HCT116 (cell line): ENCODE measurements around the gene APOC1. TPM values are rescaled to one million over a fixed set of nuclear protein-coding genes. Genes with fewer than 3 reads are reported as not detected.
A peak's percentile ranks its signal among the peaks of the same experiment; 100 is the strongest.

Experiments used
- ATAC-seq: fragments of 200-7000 bp; cut with Tn5 transposase; 2 replicates; pipeline ENCODE4 v1.9.1; 2020; ENCODE audit warnings: mild to moderate bottlenecking, moderate library complexity
- BruUV-seq: library from RNA; stranded (reverse); fragments of 400-500 nt; replicated peaks from 2 replicates; lab custom pipeline; 2021; lab: Mats Ljungman, UMichigan
- CTCF ChIA-PET: fragments of 300-600 bp; sonication (Branson Sonifier 250); formaldehyde crosslinking; loops from one replicate; lab custom pipeline; 2021; ENCODE audit warnings: antibody characterized with exemption; lab: Charles Lee
- POLR2A ChIA-PET: fragments of 300-600, 350-600 bp; sonication (Branson Sonifier 250); formaldehyde crosslinking; loops from one replicate; lab custom pipeline; 2021; ENCODE audit warnings: antibody characterized with exemption; lab: Charles Lee
- RAD21 ChIA-PET, 2 experiments: fragments of 300-600 bp; sonication (Branson Sonifier 250); formaldehyde crosslinking; loops; one replicate each; lab custom pipeline; 2023; ENCODE audit warnings: low total read pairs in 2 of 2; ENCODE audit not compliant: uncharacterized antibody in 2 of 2, unreplicated experiment in 2 of 2, low non-redundant PET in 1 of 2; lab: Charles Lee
- DNase-seq: peaks from one replicate; pipeline ENCODE4 v3.0.0-alpha.2; 2010; ENCODE audit warnings: low read depth, low spot score
- H2AFZ ChIP-seq: fragments of 200-600 bp; shearing (Covaris generic), sonication (generic); 2 replicates; pipeline ENCODE4 v1.6.1; 2017; ENCODE audit warnings: low read depth, mixed run types, mixed read lengths, antibody characterized with exemption, low read length; ENCODE audit not compliant: poor library complexity, severe bottlenecking
- H3K27ac ChIP-seq: 2 replicates; pipeline ENCODE4 v1.5.1; 2012; ENCODE audit warnings: low read depth, low read length
- H3K27me3 ChIP-seq: fragments of 200-600 bp; sonication (generic); 2 replicates; pipeline ENCODE4 v1.6.1; 2016; ENCODE audit warnings: mixed run types, low read length, mixed read lengths; ENCODE audit not compliant: insufficient read depth
- H3K36me3 ChIP-seq, 2 experiments: fragments of 200-500 bp in 1 of 2; fragments of 200-600 bp in 1 of 2; sonication (Bioruptor generic) in 1 of 2; sonication (generic) in 1 of 2; 2 replicates each; pipeline versions ENCODE4 v1.5.1 to v1.6.1; 2014 to 2016; ENCODE audit warnings: low read length in 2 of 2, inconsistent platforms in 1 of 2, mixed read lengths in 1 of 2, mixed run types in 1 of 2; ENCODE audit not compliant: insufficient read depth in 2 of 2, control insufficient read depth in 1 of 2
- H3K4me1 ChIP-seq, 2 experiments: fragments of 200-600 bp in 1 of 2; sonication (generic) in 1 of 2; 2 replicates each; pipeline versions ENCODE4 v1.5.1 to v1.6.1; 2012 to 2017; ENCODE audit warnings: low read length in 2 of 2, inconsistent platforms in 1 of 2, mild to moderate bottlenecking in 1 of 2, mixed read lengths in 1 of 2, mixed run types in 1 of 2, moderate library complexity in 1 of 2; ENCODE audit not compliant: insufficient read depth in 2 of 2, control insufficient read depth in 1 of 2
- H3K4me2 ChIP-seq: fragments of 200-600 bp; sonication (generic); 2 replicates; pipeline ENCODE4 v1.6.1; 2017; ENCODE audit warnings: mixed run types, low read length, mixed read lengths
- H3K4me3 ChIP-seq, 2 experiments: fragments of 200-600 bp in 1 of 2; sonication (generic) in 1 of 2; replicated peaks in 1 of 2; 2 replicates each; pipeline ENCODE4 v1.5.1; 2011 to 2016; ENCODE audit warnings: low read length in 2 of 2, control low read depth in 1 of 2, low read depth in 1 of 2, mild to moderate bottlenecking in 1 of 2, mixed read lengths in 1 of 2, mixed run types in 1 of 2
- H3K79me2 ChIP-seq: fragments of 200-600 bp; sonication (generic); 2 replicates; pipeline ENCODE4 v1.6.1; 2017; ENCODE audit warnings: mild to moderate bottlenecking, mixed run types, low read length, moderate library complexity, mixed read lengths; ENCODE audit not compliant: insufficient read depth
- H3K9ac ChIP-seq: fragments of 200-600 bp; sonication (generic); 2 replicates; pipeline ENCODE4 v1.6.1; 2016; ENCODE audit warnings: low read length, mixed read lengths
- H3K9me2 ChIP-seq: fragments of 200-600 bp; sonication (generic), shearing (Covaris generic); 2 replicates; pipeline ENCODE4 v1.6.1; 2017; ENCODE audit warnings: mixed run types, mild to moderate bottlenecking, moderate library complexity; ENCODE audit not compliant: insufficient read depth
- H3K9me3 ChIP-seq, 2 experiments: fragments of 200-500 bp in 1 of 2; fragments of 200-600 bp in 1 of 2; sonication (Bioruptor generic) in 1 of 2; sonication (generic) in 1 of 2; 2 replicates each; pipeline ENCODE4 v1.6.1; 2014 to 2017; ENCODE audit warnings: low read length in 2 of 2, mixed read lengths in 2 of 2, inconsistent platforms in 1 of 2, low read depth in 1 of 2, mild to moderate bottlenecking in 1 of 2, mixed run types in 1 of 2, moderate library complexity in 1 of 2; ENCODE audit not compliant: control insufficient read depth in 1 of 2, insufficient read depth in 1 of 2
- H4K20me1 ChIP-seq: fragments of 200-600 bp; sonication (generic), shearing (Covaris generic); 2 replicates; pipeline ENCODE4 v1.6.1; 2017; ENCODE audit warnings: mixed run types, mild to moderate bottlenecking, moderate library complexity; ENCODE audit not compliant: insufficient read depth
- CEBPB ChIP-seq: IDR thresholded peaks from 2 replicates; pipeline ENCODE4 v1.6.1; 2012; ENCODE audit warnings: low read depth
- EZH2 ChIP-seq: fragments of 200-600 bp; sonication (generic); IDR thresholded peaks from 2 replicates; pipeline ENCODE4 v1.6.1; 2017; ENCODE audit warnings: antibody characterized with exemption, mixed run types
- FOSL1 ChIP-seq: IDR thresholded peaks from 2 replicates; pipeline ENCODE4 v1.6.1; 2012; ENCODE audit warnings: low read depth
- JUND ChIP-seq: IDR thresholded peaks from 2 replicates; pipeline ENCODE4 v1.6.1; 2012
- POLR2A ChIP-seq: IDR thresholded peaks from 2 replicates; pipeline ENCODE4 v1.7.0; 2011; ENCODE audit warnings: borderline replicate concordance; ENCODE audit not compliant: insufficient read depth, insufficient read length; ENCODE audit errors: extremely low read depth
- RAD21 ChIP-seq: IDR thresholded peaks from 2 replicates; pipeline ENCODE4 v1.6.1; 2012; ENCODE audit warnings: low read depth, mild to moderate bottlenecking
- SP1 ChIP-seq: IDR thresholded peaks from 2 replicates; pipeline ENCODE4 v1.6.1; 2012; ENCODE audit warnings: low read depth
- TCF7L2 ChIP-seq: IDR thresholded peaks from 2 replicates; pipeline ENCODE4 v1.7.0; 2011; ENCODE audit warnings: borderline replicate concordance, inconsistent platforms; ENCODE audit not compliant: insufficient read depth, insufficient read length; ENCODE audit errors: extremely low read depth
- ZFX ChIP-seq: fragments of 450-650 bp; IDR thresholded peaks from 2 replicates; pipeline ENCODE4 v1.6.1; 2017
- intact Hi-C: fragments of 100-400 bp; cut with micrococcal nuclease; formaldehyde crosslinking; loops from 2 replicates; pipeline ENCODE4 v1.10.0; 2022
- total RNA-seq: library from RNA; stranded (reverse); gene quantifications from one replicate; pipeline ENCODE4 v1.2.1, GENCODE V29; 2021; ENCODE audit not compliant: unreplicated experiment
- TF ChIP-seq, protein P1 (sequence below): IDR thresholded peaks from 2 replicates; pipeline ENCODE4 v1.6.1; 2012; ENCODE audit warnings: low read depth
- TF ChIP-seq, protein P2 (sequence below): IDR thresholded peaks from 2 replicates; pipeline ENCODE4 v1.6.1; 2012
- TF ChIP-seq, protein P3 (sequence below): IDR thresholded peaks from 2 replicates; pipeline ENCODE4 v1.6.1; 2011; ENCODE audit warnings: mild to moderate bottlenecking, low read length, moderate library complexity; ENCODE audit not compliant: insufficient replicate concordance; ENCODE audit errors: extremely low read depth
- TF ChIP-seq, protein P4 (sequence below), 3 experiments: fragments of 200-600 bp in 1 of 3; sonication (generic) in 1 of 3; IDR thresholded peaks in 2 of 3; conservative IDR thresholded peaks in 1 of 3; 2 replicates each; pipeline ENCODE4 v1.5.1; 2012 to 2017; ENCODE audit warnings: low read depth in 2 of 3, low read length in 2 of 3, antibody characterized with exemption in 1 of 3, borderline replicate concordance in 1 of 3, control low read depth in 1 of 3, mild to moderate bottlenecking in 1 of 3, mixed read lengths in 1 of 3, mixed run types in 1 of 3, moderate library complexity in 1 of 3; ENCODE audit not compliant: insufficient read depth in 1 of 3

APOC1 gene
- total RNA-seq, 1 experiment from 2014 or later: 5.1 TPM

DNA sequence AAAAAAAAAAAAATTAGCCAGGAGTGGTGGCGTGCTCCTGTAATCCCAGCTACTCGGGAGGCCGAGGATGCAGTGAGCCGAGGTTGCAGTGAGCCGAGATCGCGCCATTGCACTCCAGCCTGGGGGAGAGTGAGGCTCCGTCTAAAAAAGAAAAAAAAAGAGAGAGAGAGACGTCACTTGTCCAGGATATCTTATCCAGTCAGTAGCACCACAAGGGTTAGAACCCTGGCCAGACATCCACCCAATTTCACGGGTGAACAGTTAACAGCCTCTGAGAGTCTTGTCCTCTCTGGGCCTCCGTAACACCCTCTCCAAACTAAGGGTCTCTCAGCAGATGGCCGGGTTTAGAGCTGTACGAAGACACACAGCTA is 39.9 kb downstream of the APOC1 start:
- Histone ChIP-seq H3K36me3 (no peaks in the 10 kb centered on the region), H2AFZ (peak overlapping the region; percentile 24), H3K9me3 (no peaks in the 10 kb centered on the region), H3K4me2 (peak overlapping the region; percentile 83), H3K4me1 (peaks cover 11 to 34% of the 10 kb centered on the region in 2 experiments; a peak in 3 of 4 replicates), H3K79me2 (peaks cover 40% of the 10 kb centered on the region), H3K27ac (peak overlapping the region; percentile 98), H4K20me1 (no peaks in the 10 kb centered on the region)
- intact Hi-C loops: loop anchor here (2.0 to 10.0 kb wide), 3 partner anchors 39 to 369 kb away; partner anchors contain the start of genes APOC1 and NECTIN2
- no TSS peak for BruUV-seq
- CTCF ChIA-PET: interaction anchor here (1.3 to 1.4 kb wide), 2 partner anchors 137 to 231 kb away, joined by 3 read pairs; no protein-coding TSS in a partner anchor
- TF ChIP-seq RAD21 (no peak), ZFX (no peak), POLR2A (no peak), JUND (no peak), EZH2 (no peak), TCF7L2 (no peak), CEBPB (no peak), SP1 (no peak), FOSL1 (no peak)
- TF ChIP-seq, protein P1, sequence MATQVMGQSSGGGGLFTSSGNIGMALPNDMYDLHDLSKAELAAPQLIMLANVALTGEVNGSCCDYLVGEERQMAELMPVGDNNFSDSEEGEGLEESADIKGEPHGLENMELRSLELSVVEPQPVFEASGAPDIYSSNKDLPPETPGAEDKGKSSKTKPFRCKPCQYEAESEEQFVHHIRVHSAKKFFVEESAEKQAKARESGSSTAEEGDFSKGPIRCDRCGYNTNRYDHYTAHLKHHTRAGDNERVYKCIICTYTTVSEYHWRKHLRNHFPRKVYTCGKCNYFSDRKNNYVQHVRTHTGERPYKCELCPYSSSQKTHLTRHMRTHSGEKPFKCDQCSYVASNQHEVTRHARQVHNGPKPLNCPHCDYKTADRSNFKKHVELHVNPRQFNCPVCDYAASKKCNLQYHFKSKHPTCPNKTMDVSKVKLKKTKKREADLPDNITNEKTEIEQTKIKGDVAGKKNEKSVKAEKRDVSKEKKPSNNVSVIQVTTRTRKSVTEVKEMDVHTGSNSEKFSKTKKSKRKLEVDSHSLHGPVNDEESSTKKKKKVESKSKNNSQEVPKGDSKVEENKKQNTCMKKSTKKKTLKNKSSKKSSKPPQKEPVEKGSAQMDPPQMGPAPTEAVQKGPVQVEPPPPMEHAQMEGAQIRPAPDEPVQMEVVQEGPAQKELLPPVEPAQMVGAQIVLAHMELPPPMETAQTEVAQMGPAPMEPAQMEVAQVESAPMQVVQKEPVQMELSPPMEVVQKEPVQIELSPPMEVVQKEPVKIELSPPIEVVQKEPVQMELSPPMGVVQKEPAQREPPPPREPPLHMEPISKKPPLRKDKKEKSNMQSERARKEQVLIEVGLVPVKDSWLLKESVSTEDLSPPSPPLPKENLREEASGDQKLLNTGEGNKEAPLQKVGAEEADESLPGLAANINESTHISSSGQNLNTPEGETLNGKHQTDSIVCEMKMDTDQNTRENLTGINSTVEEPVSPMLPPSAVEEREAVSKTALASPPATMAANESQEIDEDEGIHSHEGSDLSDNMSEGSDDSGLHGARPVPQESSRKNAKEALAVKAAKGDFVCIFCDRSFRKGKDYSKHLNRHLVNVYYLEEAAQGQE: no peak
- TF ChIP-seq, protein P2, sequence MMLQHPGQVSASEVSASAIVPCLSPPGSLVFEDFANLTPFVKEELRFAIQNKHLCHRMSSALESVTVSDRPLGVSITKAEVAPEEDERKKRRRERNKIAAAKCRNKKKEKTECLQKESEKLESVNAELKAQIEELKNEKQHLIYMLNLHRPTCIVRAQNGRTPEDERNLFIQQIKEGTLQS: no peak
- TF ChIP-seq, protein P3, sequence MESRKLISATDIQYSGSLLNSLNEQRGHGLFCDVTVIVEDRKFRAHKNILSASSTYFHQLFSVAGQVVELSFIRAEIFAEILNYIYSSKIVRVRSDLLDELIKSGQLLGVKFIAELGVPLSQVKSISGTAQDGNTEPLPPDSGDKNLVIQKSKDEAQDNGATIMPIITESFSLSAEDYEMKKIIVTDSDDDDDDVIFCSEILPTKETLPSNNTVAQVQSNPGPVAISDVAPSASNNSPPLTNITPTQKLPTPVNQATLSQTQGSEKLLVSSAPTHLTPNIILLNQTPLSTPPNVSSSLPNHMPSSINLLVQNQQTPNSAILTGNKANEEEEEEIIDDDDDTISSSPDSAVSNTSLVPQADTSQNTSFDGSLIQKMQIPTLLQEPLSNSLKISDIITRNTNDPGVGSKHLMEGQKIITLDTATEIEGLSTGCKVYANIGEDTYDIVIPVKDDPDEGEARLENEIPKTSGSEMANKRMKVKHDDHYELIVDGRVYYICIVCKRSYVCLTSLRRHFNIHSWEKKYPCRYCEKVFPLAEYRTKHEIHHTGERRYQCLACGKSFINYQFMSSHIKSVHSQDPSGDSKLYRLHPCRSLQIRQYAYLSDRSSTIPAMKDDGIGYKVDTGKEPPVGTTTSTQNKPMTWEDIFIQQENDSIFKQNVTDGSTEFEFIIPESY: no peak
- TF ChIP-seq, protein P4, sequence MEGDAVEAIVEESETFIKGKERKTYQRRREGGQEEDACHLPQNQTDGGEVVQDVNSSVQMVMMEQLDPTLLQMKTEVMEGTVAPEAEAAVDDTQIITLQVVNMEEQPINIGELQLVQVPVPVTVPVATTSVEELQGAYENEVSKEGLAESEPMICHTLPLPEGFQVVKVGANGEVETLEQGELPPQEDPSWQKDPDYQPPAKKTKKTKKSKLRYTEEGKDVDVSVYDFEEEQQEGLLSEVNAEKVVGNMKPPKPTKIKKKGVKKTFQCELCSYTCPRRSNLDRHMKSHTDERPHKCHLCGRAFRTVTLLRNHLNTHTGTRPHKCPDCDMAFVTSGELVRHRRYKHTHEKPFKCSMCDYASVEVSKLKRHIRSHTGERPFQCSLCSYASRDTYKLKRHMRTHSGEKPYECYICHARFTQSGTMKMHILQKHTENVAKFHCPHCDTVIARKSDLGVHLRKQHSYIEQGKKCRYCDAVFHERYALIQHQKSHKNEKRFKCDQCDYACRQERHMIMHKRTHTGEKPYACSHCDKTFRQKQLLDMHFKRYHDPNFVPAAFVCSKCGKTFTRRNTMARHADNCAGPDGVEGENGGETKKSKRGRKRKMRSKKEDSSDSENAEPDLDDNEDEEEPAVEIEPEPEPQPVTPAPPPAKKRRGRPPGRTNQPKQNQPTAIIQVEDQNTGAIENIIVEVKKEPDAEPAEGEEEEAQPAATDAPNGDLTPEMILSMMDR (IDR thresholded peaks at IDR 0.05 in 2 of 3, conservative IDR thresholded peaks at IDR 0.05 in 1 of 3; ENCODE audit: borderline replicate concordance in 1 of 3, insufficient read depth in 1 of 3, low read depth in 2 of 3, low read length in 2 of 3): no peak
- TF ChIP-seq, all 23 proteins: peak for 0
- no peaks in the 10 kb centered on the region for H3K27me3 ChIP-seq
- DNase-seq (no peak), ATAC-seq (no peak)
- peak overlapping the region; percentile 93 for H3K9ac ChIP-seq
- ChIA-PET POLR2A (interaction anchor here (1.0 kb wide), 2 partner anchors 41 to 49 kb away, joined by 4 read pairs; no protein-coding TSS in a partner anchor), RAD21 (no interaction called here)
- H3K9me2 ChIP-seq: no peaks in the 10 kb centered on the region
- peak overlapping the region; percentile 71 to 85 for H3K4me3 ChIP-seq
